Caco-2 (cell line): ENCODE data around the gene LY6G5B. TPM values are rescaled to one million over a fixed set of nuclear protein-coding genes. Genes with fewer than 3 reads are reported as not detected.

Experiments used
- BruUV-seq: library from RNA; stranded (reverse); fragments of 400-500 nt; replicated peaks from 2 replicates; lab custom pipeline; 2021; lab: Mats Ljungman, UMichigan
- CTCF ChIA-PET: fragments of 300-600 bp; sonication (Branson Sonifier 250); formaldehyde crosslinking; loops from one replicate; lab custom pipeline; 2022; ENCODE audit warnings: antibody characterized with exemption; lab: Charles Lee
- POLR2A ChIA-PET: fragments of 300-600 bp; sonication (Branson Sonifier 250); formaldehyde crosslinking; loops from one replicate; lab custom pipeline; 2022; ENCODE audit warnings: antibody characterized with exemption; lab: Charles Lee
- DNase-seq, 2 experiments: peaks; one replicate each; pipeline versions ENCODE4 v3.0.0 to v3.0.0-alpha.2; 2020 to 2022
- H3K27me3 ChIP-seq: replicated peaks from 2 replicates; pipeline ENCODE4 v1.6.0; 2011; ENCODE audit warnings: low read length; ENCODE audit not compliant: control insufficient read depth, insufficient read depth
- H3K36me3 ChIP-seq: 2 replicates; pipeline ENCODE4 v1.5.1; 2011; ENCODE audit warnings: low read length; ENCODE audit not compliant: control insufficient read depth, insufficient read depth
- H3K4me1 ChIP-seq: fragments of 250-450 bp; sonication (Bioruptor Pico); 2 replicates; pipeline ENCODE4 v1.5.1; 2020; ENCODE audit warnings: mild to moderate bottlenecking
- H3K4me3 ChIP-seq: 2 replicates; pipeline ENCODE4 v1.5.1; 2011; ENCODE audit warnings: low read depth, mild to moderate bottlenecking, control low read depth, low read length
- H3K9me3 ChIP-seq: fragments of 250-450 bp; sonication (Bioruptor Pico); 2 replicates; pipeline ENCODE4 v1.5.1; 2020; ENCODE audit warnings: mild to moderate bottlenecking, moderate library complexity
- H3K27ac Mint-ChIP-seq: one replicate; pipeline ENCODE4 v1.8.0; 2022; ENCODE audit warnings: mixed read lengths; ENCODE audit not compliant: unreplicated experiment
- H3K27me3 Mint-ChIP-seq: one replicate; pipeline ENCODE4 v1.8.0; 2022; ENCODE audit warnings: mixed read lengths; ENCODE audit not compliant: insufficient read depth, unreplicated experiment
- H3K36me3 Mint-ChIP-seq: one replicate; pipeline ENCODE4 v1.8.0; 2022; ENCODE audit warnings: mild to moderate bottlenecking, mixed read lengths; ENCODE audit not compliant: insufficient read depth, unreplicated experiment
- H3K4me1 Mint-ChIP-seq: one replicate; pipeline ENCODE4 v1.8.0; 2022; ENCODE audit warnings: low read depth, mixed read lengths; ENCODE audit not compliant: unreplicated experiment
- H3K4me3 Mint-ChIP-seq: one replicate; pipeline ENCODE4 v1.8.0; 2022; ENCODE audit warnings: mild to moderate bottlenecking, moderate library complexity, mixed read lengths; ENCODE audit not compliant: unreplicated experiment
- H3K9me3 Mint-ChIP-seq: one replicate; pipeline ENCODE4 v1.8.0; 2022; ENCODE audit warnings: mixed read lengths; ENCODE audit not compliant: unreplicated experiment
- intact Hi-C: fragments of 100-400 bp; cut with micrococcal nuclease; formaldehyde crosslinking; loops from one replicate; pipeline ENCODE4 v1.10.0; 2022; ENCODE audit not compliant: unreplicated experiment
- total RNA-seq: library from RNA; stranded (reverse); gene quantifications from 2 replicates; pipeline ENCODE4 v1.2.3, GENCODE V29; 2022
- TF ChIP-seq, protein P1 (sequence below), 2 experiments: fragments of 200-600 bp in 1 of 2; IDR thresholded peaks; 1 replicate in 1 of 2; 2 replicates in 1 of 2; pipeline versions ENCODE4 v1.5.1 to v1.8.0; 2011 to 2022; ENCODE audit warnings: antibody characterized with exemption in 1 of 2, control low read depth in 1 of 2, inconsistent platforms in 1 of 2, low read depth in 1 of 2, low read length in 1 of 2, mild to moderate bottlenecking in 1 of 2, moderate library complexity in 1 of 2; ENCODE audit not compliant: insufficient read depth in 1 of 2, severe bottlenecking in 1 of 2, unreplicated experiment in 1 of 2

Gene LY6G5B
- total RNA-seq, 1 experiment from 2014 or later: 17.5 TPM

DNA sequence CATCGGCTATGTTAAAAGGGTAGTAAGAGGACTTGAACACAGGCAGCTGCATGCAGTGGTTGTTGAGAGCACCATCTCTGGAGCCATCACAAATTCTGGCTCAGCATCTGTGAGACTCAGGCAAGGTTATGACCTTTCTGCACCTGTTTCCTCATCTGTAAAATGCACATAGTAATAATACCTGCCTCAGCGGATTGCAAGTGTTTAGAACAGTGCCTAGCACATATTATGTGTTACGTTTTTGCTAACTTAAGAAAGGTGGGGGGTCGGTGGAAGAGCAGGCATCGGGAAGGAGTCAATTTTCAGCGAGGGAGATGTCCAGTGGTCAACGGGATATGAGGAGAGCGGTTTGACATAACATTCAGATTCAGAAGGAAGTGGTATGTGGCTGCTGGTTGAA, 8.2 kb downstream of the LY6G5B start:
- Histone ChIP-seq H3K4me1 (peaks cover 14% of the 10 kb centered on the region), H3K4me3 (no peak overlapping the region), H3K9me3 (no peaks in the 10 kb centered on the region), H3K36me3 (no peaks in the 10 kb centered on the region; the same call in 1 of the 2 replicates), H3K27me3 (no peaks in the 10 kb centered on the region)
- intact Hi-C loops: no loop called here
- no TSS peak for BruUV-seq
- Mint-ChIP-seq H3K9me3 (no peaks in the 10 kb centered on the region), H3K27me3 (no peaks in the 10 kb centered on the region), H3K36me3 (peaks cover 18% of the 10 kb centered on the region), H3K4me3 (no peak overlapping the region), H3K27ac (no peak overlapping the region), H3K4me1 (peaks cover 11% of the 10 kb centered on the region)
- ChIA-PET CTCF (no interaction called here), POLR2A (no interaction called here)
- TF ChIP-seq, protein P1, sequence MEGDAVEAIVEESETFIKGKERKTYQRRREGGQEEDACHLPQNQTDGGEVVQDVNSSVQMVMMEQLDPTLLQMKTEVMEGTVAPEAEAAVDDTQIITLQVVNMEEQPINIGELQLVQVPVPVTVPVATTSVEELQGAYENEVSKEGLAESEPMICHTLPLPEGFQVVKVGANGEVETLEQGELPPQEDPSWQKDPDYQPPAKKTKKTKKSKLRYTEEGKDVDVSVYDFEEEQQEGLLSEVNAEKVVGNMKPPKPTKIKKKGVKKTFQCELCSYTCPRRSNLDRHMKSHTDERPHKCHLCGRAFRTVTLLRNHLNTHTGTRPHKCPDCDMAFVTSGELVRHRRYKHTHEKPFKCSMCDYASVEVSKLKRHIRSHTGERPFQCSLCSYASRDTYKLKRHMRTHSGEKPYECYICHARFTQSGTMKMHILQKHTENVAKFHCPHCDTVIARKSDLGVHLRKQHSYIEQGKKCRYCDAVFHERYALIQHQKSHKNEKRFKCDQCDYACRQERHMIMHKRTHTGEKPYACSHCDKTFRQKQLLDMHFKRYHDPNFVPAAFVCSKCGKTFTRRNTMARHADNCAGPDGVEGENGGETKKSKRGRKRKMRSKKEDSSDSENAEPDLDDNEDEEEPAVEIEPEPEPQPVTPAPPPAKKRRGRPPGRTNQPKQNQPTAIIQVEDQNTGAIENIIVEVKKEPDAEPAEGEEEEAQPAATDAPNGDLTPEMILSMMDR (IDR thresholded peaks at IDR 0.05; ENCODE audit: insufficient read depth in 1 of 2, low read depth in 1 of 2, low read length in 1 of 2, severe bottlenecking in 1 of 2, unreplicated experiment in 1 of 2): no peak
- no peak for DNase-seq

DNA sequence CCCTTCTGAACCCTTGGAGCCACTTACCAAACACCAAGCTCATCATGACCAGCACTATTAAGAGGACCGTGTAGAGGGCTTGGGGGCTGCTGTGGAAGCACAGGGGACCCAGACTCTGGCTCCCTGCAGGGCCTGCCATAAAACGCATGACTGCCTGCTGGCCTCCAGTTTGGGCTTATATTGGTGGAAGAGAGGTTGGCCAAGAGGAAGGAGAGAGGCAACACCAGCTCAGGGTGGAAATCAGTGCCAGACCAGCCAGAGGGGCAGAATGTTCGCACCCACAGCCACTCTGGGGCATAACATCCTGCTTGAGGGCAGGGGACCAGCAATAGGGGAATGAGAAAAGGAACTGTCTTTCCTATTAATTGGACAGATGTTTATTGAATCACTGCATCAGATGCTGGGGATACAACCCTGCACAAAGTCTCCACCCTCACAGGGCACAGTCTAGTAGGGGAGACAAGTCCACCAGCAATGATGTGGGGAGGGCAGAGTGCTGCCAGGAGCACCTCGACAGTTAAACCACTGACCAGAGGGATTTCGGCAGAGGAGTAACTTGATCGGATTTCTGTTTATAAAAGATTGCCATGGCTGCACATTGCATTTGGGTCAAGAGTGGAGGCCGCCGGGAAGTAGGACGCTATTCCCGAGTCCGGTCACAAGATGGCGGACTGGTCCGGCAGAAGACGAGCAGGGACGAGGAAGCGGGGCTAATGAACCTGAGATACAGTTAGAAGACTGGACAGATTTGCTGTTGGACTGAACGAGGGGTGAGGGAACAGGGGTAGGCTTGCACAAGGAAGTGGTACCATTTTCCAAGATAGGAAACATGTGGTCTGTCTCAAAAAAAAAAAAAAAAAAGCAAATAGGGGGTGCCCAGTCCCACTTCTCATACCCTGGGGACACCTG, 10.7 kb downstream of the LY6G5B start, which contains the start of gene LY6G5C:
TSS of gene LY6G5C (minus strand) at position 842 of the 909 bp plus-strand sequence. CDS start at position 148, 694 bp downstream.
- peaks cover 25% of the 10 kb centered on the region for H3K4me1 ChIP-seq
- Mint-ChIP-seq H3K36me3 (peaks cover 20% of the 10 kb centered on the region), H3K9me3 (no peaks in the 10 kb centered on the region), H3K27me3 (no peaks in the 10 kb centered on the region), H3K4me3 (peak within 1 kb of the TSS; percentile 76), H3K4me1 (peaks cover 17% of the 10 kb centered on the region), H3K27ac (peak within 1 kb of the TSS; percentile 54)
- peak within 1 kb of the TSS; percentile 49 for H3K4me3 ChIP-seq
- POLR2A ChIA-PET: interaction anchor here (1.0 kb wide), 2 partner anchors 57 to 135 kb away, joined by 3 read pairs; partner anchors contain the start of gene HSPA1L
- H3K36me3 ChIP-seq: no peaks in the 10 kb centered on the region
- CTCF ChIA-PET: interaction anchor here (0.6 to 2.3 kb wide), 20 partner anchors 10 to 183 kb away, joined by 3 to 18 read pairs (median 4); partner anchors contain the start of genes ABHD16A, CLIC1, CSNK2B and HSPA1B
- no TSS peak for BruUV-seq
- peak; percentile 85 to 87 for DNase-seq
- H3K9me3 ChIP-seq: no peaks in the 10 kb centered on the region
- H3K27me3 ChIP-seq: no peaks in the 10 kb centered on the region
- intact Hi-C loops: loop anchor here (1.0 to 2.0 kb wide), 5 partner anchors 22 to 183 kb away; partner anchors contain the start of genes ABHD16A and DDAH2
- TF ChIP-seq, protein P1 (IDR thresholded peaks at IDR 0.05; ENCODE audit: insufficient read depth in 1 of 2, low read depth in 1 of 2, low read length in 1 of 2, severe bottlenecking in 1 of 2, unreplicated experiment in 1 of 2): peak; percentile 66 to 81

DNA sequence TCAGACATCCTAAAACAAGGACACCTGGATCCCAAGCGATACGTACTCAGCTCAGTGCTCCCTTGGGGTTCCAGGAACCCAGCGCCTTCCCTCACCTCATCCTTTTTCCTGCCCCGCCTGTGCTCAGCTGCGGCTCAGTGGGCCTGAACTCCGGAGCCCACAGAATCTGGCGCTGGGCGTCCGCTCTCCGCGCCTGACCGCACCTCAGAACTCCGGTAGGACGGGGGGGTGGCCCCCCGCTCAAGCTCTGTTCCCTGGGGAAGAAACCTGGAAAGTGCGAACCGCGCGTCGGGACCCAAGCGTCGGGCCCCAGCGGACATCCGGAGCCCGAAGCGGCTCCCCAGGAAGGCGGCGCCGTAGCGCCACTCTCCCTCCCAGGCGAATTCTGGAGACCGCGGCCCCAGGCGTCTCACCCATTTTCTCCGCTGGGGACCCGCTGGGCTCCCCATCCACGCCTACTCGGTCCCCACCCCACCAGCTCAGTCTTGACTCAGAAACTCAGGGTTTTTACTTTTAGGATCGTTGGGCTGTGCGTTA, 11.4 kb downstream of the LY6G5B start:
- Mint-ChIP-seq H3K4me3 (peak overlapping the region; percentile 76), H3K27ac (peak overlapping the region; percentile 54), H3K27me3 (no peaks in the 10 kb centered on the region), H3K36me3 (peaks cover 22% of the 10 kb centered on the region), H3K9me3 (no peaks in the 10 kb centered on the region), H3K4me1 (peaks cover 17% of the 10 kb centered on the region)
- no TSS peak for BruUV-seq
- peaks cover 25% of the 10 kb centered on the region for H3K4me1 ChIP-seq
- peak; percentile 59 to 69 for DNase-seq
- no peaks in the 10 kb centered on the region for H3K27me3 ChIP-seq
- ChIA-PET POLR2A (interaction anchor here (1.0 kb wide), 2 partner anchors 56 to 134 kb away, joined by 3 read pairs; partner anchors contain the start of gene HSPA1L), CTCF (interaction anchor here (0.6 to 2.3 kb wide), 17 partner anchors 9 to 183 kb away, joined by 3 to 18 read pairs (median 5); partner anchors contain the start of genes CLIC1, CSNK2B, HSPA1B and LY6G6D)
- TF ChIP-seq, protein P1 (IDR thresholded peaks at IDR 0.05; ENCODE audit: insufficient read depth in 1 of 2, low read depth in 1 of 2, low read length in 1 of 2, severe bottlenecking in 1 of 2, unreplicated experiment in 1 of 2): peak in 1 of 2 experiments; percentile 12
- intact Hi-C loops: loop anchor here (2.0 kb wide), 1 partner anchor 22 kb away; the partner anchor contains the start of gene ABHD16A
- H3K4me3 ChIP-seq: peak overlapping the region; percentile 49
- H3K36me3 ChIP-seq: no peaks in the 10 kb centered on the region
- H3K9me3 ChIP-seq: no peaks in the 10 kb centered on the region
